Fibroblast of mammary gland (primary cell): ENCODE data around the gene PODNL1.

Source experiments
- DNase-seq: peaks from one replicate; pipeline ENCODE4 v3.0.0-alpha.2; 2010; ENCODE audit warnings: low read depth
- H3K4me3 ChIP-seq: 2 replicates; pipeline ENCODE4 v1.5.1; 2011; ENCODE audit warnings: low read depth, mild to moderate bottlenecking, low read length, moderate library complexity; ENCODE audit not compliant: control insufficient read depth
- TF ChIP-seq, protein P1 (sequence below): conservative IDR thresholded peaks from 2 replicates; pipeline ENCODE4 v1.5.1; 2011; ENCODE audit warnings: low read depth, low read length, inconsistent platforms; ENCODE audit not compliant: control insufficient read depth, insufficient read depth

Gene PODNL1, protein sequence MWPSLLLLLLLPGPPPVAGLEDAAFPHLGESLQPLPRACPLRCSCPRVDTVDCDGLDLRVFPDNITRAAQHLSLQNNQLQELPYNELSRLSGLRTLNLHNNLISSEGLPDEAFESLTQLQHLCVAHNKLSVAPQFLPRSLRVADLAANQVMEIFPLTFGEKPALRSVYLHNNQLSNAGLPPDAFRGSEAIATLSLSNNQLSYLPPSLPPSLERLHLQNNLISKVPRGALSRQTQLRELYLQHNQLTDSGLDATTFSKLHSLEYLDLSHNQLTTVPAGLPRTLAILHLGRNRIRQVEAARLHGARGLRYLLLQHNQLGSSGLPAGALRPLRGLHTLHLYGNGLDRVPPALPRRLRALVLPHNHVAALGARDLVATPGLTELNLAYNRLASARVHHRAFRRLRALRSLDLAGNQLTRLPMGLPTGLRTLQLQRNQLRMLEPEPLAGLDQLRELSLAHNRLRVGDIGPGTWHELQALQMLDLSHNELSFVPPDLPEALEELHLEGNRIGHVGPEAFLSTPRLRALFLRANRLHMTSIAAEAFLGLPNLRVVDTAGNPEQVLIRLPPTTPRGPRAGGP

DNA sequence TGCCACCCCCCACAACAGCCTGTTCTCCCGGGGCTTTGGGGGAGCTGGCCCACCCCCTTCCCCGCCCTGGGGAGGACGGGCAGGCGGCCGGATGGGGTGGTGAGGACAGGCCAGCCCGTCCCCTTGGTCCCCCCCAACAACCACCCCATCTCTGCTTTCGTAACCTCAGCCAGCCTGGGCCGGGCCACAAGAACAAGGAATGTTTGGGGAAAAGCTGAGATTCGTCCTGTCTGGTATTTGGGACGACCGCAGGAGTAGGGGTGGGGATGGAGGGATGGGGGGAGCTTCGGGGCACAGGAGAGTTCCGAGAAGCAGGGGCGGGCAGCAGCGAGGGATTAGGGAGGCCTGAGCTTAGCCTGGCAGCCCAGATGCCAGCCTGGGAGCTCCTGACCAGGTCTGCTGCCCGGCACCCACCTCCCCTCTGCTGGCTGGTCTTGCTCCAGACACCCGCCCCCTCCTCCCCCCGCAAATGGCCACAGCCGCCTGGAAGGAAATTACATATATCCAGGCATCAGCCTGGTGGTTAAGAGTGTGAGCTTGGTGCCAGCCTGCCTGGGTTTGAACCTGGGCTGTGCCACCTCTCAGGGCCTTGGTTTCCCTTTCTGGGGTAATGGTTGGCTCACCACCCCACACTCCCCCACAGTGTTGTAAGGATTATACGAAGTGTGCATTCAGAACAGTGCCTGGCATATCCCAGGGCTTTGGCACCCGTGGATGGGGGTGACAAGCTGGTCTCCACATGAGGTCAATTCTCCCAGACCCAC, at the start of gene PODNL1:
PODNL1 (minus strand) TSS at position 117 of the 764 bp plus-strand sequence. CDS start 236 bp downstream, outside the sequence.
- TF ChIP-seq, protein P1, sequence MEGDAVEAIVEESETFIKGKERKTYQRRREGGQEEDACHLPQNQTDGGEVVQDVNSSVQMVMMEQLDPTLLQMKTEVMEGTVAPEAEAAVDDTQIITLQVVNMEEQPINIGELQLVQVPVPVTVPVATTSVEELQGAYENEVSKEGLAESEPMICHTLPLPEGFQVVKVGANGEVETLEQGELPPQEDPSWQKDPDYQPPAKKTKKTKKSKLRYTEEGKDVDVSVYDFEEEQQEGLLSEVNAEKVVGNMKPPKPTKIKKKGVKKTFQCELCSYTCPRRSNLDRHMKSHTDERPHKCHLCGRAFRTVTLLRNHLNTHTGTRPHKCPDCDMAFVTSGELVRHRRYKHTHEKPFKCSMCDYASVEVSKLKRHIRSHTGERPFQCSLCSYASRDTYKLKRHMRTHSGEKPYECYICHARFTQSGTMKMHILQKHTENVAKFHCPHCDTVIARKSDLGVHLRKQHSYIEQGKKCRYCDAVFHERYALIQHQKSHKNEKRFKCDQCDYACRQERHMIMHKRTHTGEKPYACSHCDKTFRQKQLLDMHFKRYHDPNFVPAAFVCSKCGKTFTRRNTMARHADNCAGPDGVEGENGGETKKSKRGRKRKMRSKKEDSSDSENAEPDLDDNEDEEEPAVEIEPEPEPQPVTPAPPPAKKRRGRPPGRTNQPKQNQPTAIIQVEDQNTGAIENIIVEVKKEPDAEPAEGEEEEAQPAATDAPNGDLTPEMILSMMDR = no peak
- peak within 1 kb of the TSS; percentile 25 for H3K4me3 ChIP-seq
- peak; percentile 56 for DNase-seq

DNA sequence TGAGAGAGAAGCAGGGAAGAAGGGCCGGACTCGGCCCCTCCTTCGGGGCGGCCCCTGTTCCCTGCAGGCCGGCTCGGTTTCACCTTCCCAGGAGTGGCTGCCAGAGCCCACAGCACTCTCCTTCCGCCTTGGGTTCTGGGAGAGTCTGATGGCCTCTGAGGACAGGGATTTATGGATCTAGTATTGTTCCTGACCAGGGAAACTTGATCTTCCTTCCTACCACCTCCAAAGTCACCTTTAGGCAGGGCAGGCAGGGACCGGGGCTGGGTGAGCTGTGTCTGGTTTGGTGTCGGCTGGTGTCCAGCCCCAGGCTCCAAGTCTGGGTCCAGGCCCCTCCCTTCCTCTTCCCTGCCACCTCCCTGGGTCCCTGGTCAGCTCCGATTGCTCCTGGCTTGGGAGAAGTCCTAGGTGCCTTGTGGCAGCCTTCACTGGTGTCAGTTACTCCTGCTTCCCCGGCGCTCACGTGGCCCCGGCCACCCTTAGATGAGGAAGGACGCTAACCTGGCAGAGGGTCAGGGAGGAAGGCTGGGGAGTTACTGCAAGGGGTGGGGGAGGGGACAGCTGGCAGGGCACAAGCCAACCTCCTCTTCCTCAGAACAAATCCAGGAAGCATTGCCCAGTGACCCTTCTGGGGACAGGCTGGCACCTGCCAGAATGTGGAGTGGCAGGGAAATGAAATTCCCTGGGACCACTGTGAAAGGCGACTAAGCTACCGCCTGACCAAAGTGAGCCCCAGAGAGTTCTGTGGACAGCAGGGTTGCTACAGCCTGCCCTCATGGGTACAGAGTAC, 49.1 kb upstream of the PODNL1 start:
- TF ChIP-seq, protein P1 = no peak
- DNase-seq = no peak
- H3K4me3 ChIP-seq = no peak overlapping the region

DNA sequence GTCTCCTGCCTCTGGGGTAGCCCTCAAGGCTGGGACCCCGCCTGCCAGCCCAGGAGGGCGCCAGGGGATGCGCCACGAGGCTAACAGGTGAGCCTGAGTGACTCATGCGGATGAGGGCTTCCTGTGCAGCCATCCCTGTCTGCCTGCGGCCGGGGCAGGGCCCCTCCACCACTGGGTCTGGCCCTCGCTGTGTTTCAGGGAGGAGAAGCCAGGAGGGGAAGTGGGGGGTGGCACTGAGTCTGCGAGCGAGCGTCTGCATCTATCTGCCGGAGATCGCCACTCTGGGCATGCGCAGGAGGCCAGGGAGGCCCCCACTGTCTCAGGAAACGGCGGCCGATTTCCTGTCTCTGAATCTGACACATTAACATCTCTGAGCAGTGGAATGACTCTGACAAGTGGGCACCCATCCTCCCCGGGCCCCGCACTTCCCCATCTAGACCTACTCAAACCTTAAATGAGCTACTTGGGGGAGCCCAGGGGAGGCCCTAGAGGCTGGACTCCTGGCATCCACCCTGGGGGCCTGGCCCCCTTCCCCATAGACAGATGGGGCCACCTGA, 48.2 kb upstream of the PODNL1 start:
- no peak overlapping the region for H3K4me3 ChIP-seq
- peak; percentile 57 for DNase-seq
- TF ChIP-seq, protein P1 = no peak

DNA sequence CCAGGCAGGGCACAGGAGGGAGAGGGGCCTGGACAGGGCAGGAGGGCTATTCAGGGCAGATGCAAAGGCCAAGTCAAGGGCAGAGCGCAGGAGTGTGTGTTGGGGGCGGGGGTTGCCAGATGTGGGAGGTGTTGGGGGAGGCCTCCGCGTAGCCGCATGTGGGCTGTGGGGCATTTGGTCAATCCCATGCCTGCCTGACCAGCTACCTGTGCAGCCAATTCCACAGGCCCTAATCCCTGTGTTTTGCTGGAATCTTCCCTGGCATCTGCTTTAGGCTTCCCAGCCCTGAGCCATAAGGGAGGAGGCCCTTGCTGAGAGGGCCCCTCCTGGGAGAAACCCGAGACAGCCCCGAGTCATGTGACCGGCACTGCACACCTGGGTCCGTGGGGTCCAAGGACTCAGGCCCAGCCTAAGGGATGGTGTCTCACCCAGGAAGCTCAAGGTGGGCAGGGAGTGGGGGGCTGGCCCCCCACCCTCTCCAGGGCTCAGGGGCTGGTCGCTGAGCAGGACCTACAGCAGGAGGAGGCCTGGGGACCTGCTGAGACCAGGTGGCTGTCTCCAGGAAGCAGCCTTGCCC, 47.6 kb upstream of the PODNL1 start:
- no peak overlapping the region for H3K4me3 ChIP-seq
- TF ChIP-seq, protein P1 = no peak
- no peak for DNase-seq

DNA sequence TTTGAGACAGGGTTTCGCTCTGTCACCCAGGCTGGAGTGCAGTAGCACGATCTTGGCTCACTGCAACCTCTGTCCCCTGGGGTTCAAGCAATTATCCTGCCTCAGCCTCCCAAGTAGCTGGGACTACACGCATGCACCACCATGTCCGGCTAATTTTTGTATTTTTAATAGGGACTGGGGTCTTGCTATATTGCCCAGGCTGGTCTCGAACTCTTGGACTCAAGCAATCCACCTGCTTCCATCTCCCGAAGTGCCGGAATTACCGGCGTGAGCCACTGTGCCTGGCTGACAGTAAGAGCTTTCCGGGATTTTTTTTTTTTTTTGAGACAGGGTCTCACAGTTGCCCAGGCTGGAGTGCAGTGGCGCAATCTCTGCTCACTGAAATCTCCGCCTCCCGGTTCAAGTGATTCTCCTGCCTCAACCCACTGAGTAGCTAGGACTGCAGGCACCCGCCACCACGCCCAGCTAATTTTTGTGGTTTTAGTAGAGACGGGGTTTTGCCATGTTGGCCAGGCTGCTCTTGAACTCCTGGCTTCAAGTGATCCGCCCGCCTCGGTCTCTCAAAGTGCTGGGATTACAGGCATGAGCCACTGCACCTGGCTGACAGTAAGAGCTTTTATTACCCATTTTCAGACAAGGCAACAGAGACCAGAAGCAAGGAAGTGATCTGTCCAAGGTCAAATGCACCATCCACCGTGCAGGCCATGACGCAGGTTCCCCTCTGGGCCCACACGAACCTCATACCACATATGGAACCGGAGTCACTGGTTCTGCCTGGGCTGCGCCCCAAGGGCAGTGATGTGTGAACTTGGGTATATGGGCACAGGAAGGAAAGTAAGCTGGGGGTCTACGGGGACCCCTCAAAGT, 46.9 kb upstream of the PODNL1 start:
- TF ChIP-seq, protein P1 = no peak
- H3K4me3 ChIP-seq = no peak overlapping the region
- DNase-seq = no peak
